NCI-H128 (cell line): ENCODE measurements around the gene S1PR5.

Experiments
- DNase-seq: peaks from one replicate; lab custom pipeline; 2025; ENCODE audit not compliant: unreplicated experiment; lab: John Stamatoyannopoulos, UW

The S1PR5 gene

GRCh38 chr19:10473192-10473591 lies 44.1 kb downstream of the S1PR5 start:
- no peak for DNase-seq

DNA sequence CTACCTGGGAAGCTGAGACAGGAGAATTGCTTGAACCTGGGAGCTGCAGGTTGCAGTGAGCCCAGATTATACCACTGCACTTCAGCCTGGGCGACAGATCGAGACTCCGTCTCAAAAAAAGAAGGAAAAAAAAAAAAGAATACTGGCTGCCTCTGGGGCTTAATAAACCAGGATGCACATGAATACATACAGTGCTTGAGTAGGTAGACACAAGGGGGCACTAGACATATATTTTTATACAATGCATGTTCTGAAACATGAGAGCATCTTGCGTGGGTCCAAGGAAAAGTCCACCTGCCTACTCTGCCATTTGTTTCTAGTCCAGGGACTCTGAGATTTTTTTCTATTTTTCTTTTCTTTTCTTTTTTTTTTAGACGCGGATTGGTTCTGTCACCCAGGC lies 45.3 kb downstream of the S1PR5 start:
- DNase-seq = peak; percentile 29

GRCh38 chr19:10468133-10468532 lies 49.1 kb downstream of the S1PR5 start:
- no peak for DNase-seq

GRCh38 chr19:10467104-10467706 lies 50.0 kb downstream of the S1PR5 start:
- no peak for DNase-seq

DNA sequence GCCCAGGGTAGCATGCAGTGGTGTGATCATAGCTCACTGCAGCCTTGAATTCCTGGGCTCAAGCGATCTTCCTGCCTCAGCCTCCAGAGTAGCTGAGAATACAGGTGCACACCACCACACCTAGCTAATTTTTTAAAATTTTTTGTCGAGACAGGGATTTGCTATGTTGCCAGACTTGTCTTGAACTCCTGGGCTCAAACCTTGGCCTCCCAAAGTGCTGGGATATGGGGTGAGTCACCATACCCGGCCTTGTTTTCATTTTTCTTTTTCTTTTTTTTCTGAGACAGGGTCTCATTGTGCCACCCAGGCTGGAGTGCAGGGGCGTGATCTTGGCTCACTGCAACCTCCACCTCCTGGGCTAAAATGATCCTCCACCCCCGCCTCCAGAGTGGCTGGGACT lies 52.8 kb downstream of the S1PR5 start:
- DNase-seq = no peak
